GM19395 (cell line): ENCODE data around the gene ZNF681.
A peak's percentile ranks its signal among the peaks of the same experiment; 100 is the strongest.
"Not testable (repeated sequence)": the region's sequence is repeated elsewhere in the genome, so short reads cannot be mapped to it uniquely, and the experiment has no call there.

Experiments used
- ATAC-seq: cut with Tn5 transposase; IDR thresholded peaks from one replicate; pipeline ENCODE4 v1.9.1; 2021; ENCODE audit warnings: mild to moderate bottlenecking, moderate library complexity; ENCODE audit not compliant: unreplicated experiment

ZNF681 gene

DNA sequence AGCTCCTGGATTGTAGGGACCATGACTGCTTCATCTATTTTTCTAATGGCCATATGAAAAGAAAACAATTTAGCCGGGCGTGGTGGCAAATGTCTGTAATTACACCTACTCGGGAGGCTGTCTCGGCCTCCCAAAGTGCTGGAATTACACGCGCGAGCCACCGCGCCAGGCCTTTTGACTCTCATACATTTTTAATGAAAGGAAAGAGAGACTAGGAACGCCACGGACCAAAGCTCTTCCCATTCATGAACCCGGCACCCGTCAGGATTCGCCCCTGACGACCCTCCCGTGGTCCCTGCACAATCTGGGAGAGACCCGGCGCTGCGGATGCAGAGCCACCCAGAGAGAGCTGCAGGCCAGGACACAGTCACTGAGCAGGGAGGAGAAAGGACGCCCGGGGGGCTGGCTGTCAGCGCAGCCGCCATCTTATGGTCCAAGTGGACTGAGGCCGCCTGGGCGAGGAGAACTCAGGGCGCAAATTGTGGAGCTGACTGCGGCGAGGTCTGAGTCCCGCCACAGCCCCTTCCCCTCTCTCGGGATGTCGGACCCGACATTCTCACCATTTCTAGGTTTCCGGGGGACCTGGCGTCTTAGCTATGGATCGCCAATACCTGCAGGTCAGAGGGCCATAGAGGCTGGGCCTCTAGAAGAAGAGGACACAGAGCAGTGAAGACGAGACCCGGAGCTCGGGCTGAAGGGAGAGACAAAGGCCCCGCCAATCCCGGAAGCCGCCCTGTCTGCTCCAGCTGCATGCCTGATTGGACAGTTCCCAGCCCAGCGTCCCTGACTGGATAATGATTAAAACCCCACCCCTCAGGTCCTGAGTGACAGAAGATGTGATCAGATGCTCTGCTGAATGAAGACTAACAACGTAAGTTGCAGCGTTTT lies at the start of gene ZNF681:
Gene ZNF681 (minus strand): TSS at position 705 of the 888 bp plus-strand sequence. CDS start 142 bp downstream, at position 563.
- peak; percentile 83 for ATAC-seq

DNA sequence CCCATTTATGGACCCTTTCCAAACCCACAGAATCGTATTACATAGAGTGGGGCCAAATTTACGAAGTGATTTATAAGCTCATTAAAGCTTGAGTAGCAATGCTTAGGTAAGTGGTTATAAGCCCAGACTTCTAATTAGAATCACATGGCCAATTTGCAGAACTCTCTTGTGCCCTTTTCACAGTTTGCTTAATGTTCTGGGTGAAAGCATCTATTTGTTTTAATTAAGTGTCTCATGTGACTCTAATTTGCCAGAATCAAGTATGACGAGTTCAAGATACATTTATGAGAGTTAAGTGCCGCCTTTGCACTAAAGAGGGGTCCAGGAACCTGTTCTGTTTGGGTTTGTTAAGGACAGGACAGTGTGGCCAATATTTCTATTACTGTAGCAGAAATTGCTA lies 46.0 kb upstream of the ZNF681 start:
- ATAC-seq = no peak

DNA sequence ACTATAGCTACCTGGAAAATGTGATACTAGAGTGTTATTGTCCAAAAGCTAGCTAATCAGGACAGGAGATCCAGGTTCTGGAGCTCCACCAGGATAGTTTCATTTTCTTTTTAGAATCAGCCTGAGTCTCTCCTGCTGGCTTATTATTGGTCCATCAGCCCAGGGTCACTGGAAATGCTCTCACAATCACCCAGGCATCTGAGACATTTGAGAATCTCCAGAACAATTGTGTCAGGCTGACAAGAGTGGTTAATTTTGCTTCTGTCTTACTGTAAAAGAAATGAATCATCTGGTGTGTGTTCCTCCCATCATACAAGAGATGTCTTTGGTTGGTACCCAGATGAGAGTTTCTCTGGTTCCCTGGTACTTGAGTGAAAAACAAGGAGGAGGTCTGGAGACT lies 43.6 kb upstream of the ZNF681 start:
- no peak for ATAC-seq

DNA sequence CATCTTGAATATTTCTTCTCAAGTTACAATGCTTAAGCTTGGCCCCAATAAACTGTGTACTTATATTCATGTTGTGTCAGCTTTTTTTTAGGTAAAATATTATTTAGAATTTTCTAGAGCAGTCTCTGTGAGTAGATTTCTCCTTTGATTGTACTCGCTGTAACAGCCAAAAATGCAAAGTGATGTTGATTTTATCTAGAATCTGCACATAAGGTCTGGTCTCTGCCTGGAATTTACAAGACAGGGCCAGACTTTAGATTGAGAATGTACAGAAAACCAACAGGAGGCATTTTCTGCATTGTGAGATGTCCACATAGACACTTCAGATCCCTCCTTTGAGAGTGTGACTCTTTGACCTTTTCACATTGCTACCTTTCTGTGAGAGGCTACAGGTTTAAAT lies 43.1 kb upstream of the ZNF681 start:
- no peak for ATAC-seq

DNA sequence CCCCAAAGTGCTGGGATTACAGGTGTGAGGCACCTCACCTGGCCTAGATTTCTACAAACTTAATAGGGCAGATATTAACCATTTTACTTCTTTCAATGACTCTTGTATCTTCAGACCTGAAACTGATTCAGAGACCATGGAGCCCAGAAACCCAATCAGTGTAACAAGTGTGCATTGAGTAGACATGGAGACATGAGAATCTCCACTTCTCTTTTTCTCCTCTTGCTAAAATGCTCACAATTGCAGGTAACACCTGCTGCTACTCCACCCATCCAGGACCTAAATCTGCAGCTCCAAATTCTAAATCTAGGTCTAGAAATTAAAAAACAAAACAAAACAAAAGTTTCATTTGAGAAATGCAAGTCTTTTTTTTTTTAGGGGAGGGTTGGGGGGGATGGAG lies 42.2 kb upstream of the ZNF681 start:
- no peak for ATAC-seq

DNA sequence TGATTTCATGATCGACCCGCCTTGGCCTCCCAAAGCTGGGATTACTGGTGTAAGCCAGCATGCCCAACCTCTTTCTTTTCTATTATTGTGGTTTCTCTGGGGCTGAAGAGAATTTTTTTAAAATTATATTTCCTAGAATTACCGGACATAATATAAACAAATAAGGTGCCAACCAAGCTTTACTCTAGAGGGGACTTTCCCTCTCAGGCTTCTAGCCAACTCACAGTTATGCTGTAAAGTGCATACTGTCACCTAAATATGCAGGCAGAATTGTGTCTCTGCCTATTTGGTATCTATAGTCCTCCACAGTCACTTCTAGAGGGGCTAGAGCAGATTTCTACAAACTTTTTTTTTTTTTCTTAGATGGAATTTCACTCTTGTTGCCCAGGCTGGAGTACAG lies 41.6 kb upstream of the ZNF681 start:
- no peak for ATAC-seq

DNA sequence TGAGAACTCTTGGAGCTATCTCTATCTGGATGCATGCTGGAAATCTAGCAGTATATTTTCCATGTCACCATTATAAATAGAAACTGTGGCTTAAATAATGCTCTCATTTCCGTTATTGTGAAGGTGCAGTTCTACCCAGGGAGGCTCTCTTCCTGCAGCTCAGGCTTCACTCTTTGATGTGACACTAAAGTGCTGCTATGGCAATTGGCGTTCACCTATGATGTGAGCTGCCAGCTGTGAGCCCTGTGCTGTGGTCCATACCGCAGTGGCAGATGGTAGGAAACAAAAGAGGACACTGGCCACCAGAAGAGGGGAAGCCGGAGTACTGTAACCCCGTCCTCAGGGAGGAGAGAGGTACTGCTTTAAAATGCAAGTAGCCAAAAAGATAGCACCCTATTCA lies 40.6 kb upstream of the ZNF681 start:
- no peak for ATAC-seq

DNA sequence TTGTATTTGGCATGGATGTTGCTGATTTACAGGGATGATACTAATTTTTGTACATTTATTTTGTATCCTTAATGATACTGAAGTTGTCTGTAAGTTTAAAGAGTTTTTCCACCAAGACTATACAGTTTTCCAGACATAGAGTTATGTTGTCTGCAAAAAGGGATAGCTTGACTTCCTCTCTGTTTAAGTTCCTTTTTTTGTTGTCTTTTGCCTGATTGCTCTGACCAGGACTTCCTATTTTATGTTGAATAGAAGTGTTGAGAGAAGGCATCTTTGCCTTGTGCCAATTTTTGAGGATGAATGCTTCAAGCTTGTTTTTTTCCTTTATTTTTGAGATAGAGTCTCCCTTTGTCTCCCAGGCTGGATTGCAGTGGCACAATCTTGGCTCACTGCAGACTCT lies 36.8 kb upstream of the ZNF681 start:
- no peak for ATAC-seq

DNA sequence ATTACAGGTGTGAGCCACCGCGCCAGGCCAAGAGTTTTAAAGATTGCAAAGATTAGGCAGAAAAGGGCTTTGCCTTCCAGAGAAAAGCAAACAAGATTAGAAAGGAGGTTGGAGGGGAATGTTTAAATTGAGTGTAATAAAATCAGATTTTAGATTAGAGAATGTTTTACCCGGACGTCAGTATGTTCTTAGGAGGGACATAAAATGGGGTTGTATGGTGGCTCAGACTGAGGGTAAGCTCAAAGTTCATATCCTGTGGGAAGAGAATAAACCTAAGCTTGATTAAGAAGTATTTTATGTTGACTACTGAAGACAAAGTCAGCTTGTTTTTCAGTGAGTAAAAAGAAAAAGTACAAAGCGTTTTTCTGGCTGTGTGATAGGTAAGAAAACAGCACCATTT lies 34.1 kb upstream of the ZNF681 start:
- ATAC-seq = no peak

DNA sequence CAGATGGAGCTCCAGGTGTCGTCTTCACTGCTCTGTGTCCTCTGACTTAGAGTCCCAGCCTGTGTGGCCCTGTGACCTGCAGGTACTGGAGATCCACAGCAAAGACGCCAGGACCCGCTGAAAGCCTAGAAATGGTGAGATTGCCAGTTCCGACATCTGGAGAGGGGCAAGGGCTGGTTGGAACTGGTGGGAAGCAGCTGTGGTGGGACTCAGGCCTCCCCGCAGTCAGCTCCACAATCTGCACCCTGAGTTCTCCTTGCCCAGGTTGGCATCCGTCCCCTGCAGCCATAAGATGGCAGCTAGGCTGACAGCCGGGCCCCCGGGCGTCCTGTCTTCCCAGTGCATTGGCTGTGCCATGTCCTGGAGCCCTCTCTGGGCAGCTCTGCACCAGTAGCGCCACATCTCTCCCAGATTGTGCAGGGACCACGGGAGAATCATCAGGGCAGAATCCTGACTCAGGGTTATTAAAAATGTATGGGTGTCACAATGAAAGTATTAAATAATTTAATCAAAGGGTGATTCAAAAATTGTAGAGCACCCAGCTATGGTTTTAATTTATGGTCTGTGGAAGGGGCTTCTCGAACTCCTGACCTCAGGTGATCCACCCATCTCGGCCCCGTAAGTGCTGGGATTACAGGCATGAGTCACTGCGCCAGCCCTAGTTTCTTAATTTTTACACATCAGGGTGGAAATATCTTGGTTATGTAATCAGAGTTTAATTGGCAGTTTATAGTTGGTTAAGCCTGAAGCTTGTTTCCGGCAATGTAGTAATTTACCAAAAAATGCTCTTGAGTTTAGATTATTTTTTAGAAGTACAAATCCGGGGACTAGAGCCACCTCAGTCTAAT lies 32.2 kb upstream of the ZNF681 start:
- no peak for ATAC-seq

DNA sequence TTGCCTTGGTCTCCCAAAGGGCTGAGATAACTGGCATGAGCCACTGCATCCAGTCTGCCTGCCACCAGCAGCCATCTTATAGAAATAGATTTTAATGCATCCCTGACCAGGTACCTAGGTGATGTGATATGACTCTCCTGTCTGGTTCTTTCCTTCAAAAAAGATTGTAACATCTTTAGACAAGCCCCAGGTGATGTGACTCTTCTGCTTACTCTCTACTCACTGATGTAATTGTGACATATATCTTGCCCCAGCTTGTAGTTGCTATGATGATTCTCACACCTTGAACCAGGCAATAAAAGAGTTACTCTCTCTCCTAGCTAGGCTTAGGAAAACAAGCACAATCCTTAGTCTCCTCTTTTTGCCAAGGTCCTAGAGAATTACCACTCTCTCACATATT lies 30.6 kb upstream of the ZNF681 start:
- ATAC-seq = no peak

DNA sequence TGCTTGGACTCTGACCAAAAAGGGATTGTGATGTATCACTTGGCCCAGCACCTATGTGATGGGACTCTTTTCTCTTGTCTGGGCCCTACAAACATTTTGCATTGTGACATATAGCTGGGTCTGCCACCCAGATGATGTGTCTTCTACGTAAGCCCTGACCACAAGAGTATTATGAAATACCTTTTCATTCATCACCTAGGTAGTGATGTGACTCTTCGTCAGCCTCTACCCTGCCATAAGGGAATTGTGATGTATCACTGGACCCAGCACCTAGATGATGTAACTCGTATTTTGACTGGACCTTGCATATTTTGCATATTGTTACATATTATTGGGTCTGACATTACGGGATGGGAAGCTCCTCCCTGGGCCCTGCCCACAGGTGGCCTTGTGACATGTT lies 29.7 kb upstream of the ZNF681 start:
- ATAC-seq = no peak

DNA sequence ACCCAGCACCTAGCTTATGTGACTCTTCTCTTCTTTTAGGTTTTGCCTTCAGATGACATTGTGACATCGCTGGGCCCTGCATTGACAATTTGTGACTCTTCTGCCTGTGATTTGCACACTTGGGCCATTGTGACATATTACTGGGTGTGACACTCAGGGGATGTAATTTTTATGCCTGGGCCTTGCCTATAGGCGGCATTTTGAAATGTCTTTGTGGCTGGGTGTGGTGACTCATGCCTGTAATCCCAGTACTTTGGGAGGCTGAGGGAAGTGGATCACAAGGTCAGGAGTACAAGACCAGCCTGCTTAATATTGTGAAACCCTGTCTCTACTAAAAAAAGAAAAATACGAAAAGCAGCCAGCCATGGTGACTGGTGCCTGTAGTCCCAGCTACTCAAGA lies 28.4 kb upstream of the ZNF681 start:
- ATAC-seq = no peak

DNA sequence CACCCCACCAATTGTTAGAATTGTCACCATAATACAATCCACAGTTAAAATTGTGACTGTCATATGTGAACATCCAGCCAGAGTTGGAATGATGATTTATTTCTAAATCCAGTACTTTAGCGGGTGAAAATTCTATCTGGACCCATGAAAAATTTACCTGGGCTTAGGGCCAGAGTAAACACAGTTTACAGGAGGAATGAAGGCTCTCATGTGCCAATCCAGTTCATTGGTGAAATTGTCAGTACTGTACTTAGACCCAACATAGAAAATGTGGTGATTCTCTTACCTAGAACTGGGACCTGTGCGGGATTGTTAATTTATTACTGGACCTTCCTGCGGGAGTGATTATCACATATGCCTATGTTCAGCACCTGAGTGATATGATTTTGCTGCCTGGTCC lies 27.3 kb upstream of the ZNF681 start:
- no peak for ATAC-seq

DNA sequence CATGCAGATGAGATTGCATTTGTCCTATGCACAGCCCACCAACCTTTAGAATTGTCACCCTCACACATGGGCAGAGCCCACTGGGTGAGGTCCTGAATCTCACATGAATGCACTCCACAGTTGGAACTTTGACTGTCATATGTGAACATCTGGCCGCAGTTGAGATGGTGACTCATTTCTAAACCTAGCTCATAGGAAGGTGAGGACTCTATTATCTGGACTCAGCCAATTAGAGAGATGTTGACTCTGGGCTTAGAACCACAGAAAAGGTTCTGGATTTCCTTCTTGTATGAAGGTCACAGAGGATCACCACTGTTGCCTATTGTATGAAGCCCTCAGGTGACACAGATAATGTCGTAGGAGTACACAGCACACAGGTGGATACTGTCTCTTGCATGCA lies 25.6 kb upstream of the ZNF681 start:
- ATAC-seq = no peak

DNA sequence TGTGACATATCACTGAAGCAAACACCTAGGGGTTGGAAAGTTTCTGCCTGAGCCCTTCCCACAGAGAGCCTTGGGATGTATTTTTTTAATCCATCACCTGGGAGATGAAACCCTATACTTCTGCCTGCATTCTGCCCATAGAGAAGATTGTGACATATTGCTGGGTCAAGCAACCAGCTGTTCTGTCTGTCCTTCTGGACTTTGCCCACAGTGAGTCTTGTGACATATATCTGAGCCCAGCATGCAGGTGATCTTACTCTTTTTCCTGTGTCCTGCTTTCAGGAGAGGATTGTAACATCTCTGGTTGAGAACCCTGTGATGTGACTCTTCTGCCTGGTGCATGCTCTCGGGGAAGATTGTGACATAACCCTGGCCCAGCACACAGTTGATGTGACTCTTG lies 24.9 kb upstream of the ZNF681 start:
- ATAC-seq = no peak

DNA sequence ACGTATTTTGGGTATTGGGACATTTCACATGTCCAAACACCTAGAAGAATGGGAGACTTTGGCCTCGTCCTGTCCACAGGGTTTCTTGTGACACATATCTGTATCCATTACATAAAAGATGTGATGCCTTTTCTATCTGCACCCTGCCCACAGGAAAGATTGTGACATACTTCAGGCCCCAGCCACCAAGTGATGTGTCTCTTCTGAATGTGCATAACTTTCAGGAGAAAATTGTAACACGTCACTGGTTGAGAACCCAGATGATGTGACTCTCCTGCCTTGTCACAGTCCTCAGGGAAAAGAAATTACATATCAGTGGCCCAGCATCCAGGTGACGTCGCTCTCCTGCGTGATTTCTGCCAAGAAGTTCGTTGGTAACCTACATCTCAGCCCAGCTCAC lies 21.0 kb upstream of the ZNF681 start:
- ATAC-seq = no peak

DNA sequence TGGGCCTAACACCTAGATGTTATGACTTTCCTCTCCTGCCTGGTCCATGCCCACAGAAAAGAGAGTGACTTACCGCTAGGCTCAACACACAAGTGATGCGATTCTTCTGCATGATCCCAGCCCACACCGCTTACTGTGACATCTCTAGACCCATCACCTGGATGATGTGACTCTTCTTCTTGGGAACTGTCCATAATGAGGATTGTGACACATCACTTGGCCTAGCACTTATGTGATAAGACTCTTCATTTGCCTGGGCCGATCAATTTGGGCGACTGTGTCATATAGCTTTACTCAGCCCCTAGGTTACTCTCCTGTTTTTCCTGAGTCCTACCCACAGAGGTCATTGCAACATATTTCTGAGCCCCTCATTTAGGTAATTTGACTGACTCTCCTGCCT lies 19.9 kb upstream of the ZNF681 start:
- no peak for ATAC-seq

DNA sequence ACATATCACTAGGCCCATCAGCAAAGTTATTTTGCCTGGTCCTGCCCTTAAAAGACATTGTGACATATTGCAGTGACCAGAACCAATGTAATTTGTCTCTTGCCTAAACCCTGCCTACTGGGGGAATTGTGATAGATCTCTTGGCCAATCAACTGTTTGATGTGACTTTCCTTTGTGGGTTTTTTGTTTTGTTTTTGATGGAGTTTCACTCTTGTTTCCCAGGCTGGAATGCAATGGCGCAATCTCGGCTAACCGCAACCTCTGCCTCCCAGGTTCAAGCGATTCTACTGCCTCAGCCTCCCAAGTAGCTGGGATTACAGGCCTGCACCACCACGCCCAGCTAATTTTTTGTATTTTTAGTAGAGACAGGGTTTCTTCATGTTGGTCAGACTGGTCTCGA lies 19.3 kb upstream of the ZNF681 start:
- ATAC-seq = not testable (repeated sequence)

DNA sequence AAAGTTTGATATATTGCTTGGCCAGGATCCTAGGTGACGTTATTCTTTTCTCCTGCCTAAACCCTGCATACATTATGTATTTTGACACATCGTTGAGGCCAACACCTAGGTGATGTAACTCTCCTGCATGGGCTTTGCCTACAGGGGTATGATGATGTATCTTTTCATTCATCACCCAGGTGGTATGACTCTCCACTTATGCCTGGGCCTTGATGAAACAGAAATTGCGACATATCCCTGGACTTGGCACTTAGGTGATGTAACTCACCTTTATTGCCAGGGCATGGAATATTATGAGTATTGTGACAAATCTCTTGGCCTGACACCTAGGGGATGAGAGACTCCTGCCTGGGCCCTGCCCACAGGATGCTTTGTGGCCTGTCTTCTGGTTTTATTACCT lies 18.5 kb upstream of the ZNF681 start:
- no peak for ATAC-seq

DNA sequence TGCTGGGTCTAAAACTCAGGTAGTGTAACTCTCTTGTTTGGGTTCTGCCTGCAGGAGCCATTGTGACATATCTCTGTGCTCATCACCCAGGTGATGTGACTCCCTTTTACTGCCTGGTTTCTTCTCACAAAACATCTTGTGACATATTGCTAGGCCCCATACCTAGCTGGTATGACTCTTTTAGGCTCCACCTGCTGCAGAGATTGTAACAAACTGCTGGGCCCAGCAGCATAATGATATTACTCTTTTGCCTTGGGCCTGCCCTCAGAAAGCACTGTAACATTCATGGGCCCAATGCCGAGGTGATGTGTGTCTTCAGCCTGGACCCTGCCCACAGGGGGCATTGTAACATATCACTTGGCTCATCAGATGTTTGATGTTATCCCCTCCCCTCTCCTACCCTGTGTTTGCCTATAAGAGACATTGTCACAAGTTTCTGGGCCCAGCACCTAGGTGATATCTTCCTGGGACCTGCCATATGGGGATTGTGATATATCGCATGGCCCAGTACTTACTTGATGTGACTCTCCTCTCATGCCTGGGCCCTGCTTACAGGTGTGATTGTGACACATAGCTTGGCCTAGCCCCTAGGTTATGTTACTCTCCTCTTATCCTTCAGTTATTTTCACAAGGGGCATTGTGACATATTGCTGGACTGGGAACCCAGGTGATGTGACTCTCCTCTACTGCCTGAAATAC lies 18.0 kb upstream of the ZNF681 start:
- no peak for ATAC-seq
